Measurements from ENCODE around the gene PIK3CD. TPM values are rescaled to one million over a fixed set of nuclear protein-coding genes. Genes with fewer than 3 reads are reported as not detected.

PIK3CD gene
- total RNA-seq, 1 donor = 14.1 TPM

DNA sequence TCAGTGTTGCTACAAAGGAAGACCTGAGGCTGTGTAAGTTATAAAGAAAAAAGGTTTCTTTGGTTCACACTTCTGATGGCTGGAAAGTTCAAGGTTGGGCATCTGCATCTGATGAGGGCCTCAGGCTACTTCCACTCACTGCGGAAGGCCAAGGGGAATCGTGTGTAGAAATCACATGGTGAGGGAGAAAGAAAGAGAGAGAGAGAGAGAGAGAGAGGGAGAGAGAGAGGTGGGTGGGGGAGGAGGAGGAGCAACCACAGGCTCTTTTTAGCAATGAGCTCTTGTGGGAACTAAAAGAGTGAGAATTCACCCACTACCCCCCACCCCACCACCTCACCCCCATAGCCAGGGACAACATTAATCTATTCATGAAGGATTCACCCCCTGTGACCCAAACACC is 112.4 kb downstream of the PIK3CD start:
- H3K9me3 ChIP-seq (ENCODE audit: low read depth, low read length) = no peaks in the 10 kb centered on the region
- H2AFZ ChIP-seq (ENCODE audit: low read length) = no peak overlapping the region
- H3K4me3 ChIP-seq (ENCODE audit: insufficient read depth, low read length) = no peak overlapping the region
- no peak for DNase-seq (ENCODE audit: insufficient read length, low spot score, missing footprints)
- H3K4me2 ChIP-seq (ENCODE audit: insufficient read depth, low read length) = no peak overlapping the region
- peaks cover 35% of the 10 kb centered on the region for H3K79me2 ChIP-seq (ENCODE audit: insufficient read depth, low read length)
- no peak for TF ChIP-seq CTCF (IDR thresholded peaks at IDR 0.05; ENCODE audit: extremely low read depth, low read depth, low read length)
- peaks cover 12% of the 10 kb centered on the region for H4K20me1 ChIP-seq (ENCODE audit: insufficient read depth, low read length)
- peaks cover 13% of the 10 kb centered on the region for H3K4me1 ChIP-seq (ENCODE audit: insufficient read depth, low read length)
- H3K27me3 ChIP-seq (ENCODE audit: insufficient read depth, low read length) = no peaks in the 10 kb centered on the region
- H3K27ac ChIP-seq (ENCODE audit: low read depth, low read length) = no peak overlapping the region
- peaks cover 4% of the 10 kb centered on the region for H3K36me3 ChIP-seq (ENCODE audit: insufficient read depth, low read length)

- no peak for DNase-seq (ENCODE audit: insufficient read length, low spot score, missing footprints)
- H3K27me3 ChIP-seq (ENCODE audit: insufficient read depth, low read length) = no peaks in the 10 kb centered on the region
- H2AFZ ChIP-seq (ENCODE audit: low read length) = no peak overlapping the region
- peaks cover 13% of the 10 kb centered on the region for H3K4me1 ChIP-seq (ENCODE audit: insufficient read depth, low read length)
- no peak overlapping the region for H3K4me3 ChIP-seq (ENCODE audit: insufficient read depth, low read length)
- TF ChIP-seq CTCF (IDR thresholded peaks at IDR 0.05; ENCODE audit: extremely low read depth, low read depth, low read length) = no peak
- peaks cover 35% of the 10 kb centered on the region for H3K79me2 ChIP-seq (ENCODE audit: insufficient read depth, low read length)
- H3K27ac ChIP-seq (ENCODE audit: low read depth, low read length) = no peak overlapping the region
- no peaks in the 10 kb centered on the region for H3K9me3 ChIP-seq (ENCODE audit: low read depth, low read length)
- peaks cover 4% of the 10 kb centered on the region for H3K36me3 ChIP-seq (ENCODE audit: insufficient read depth, low read length)
- peaks cover 14% of the 10 kb centered on the region for H4K20me1 ChIP-seq (ENCODE audit: insufficient read depth, low read length)
- H3K4me2 ChIP-seq (ENCODE audit: insufficient read depth, low read length) = no peak overlapping the region
Observed at GRCh38 chr1:9764550-9764949, 113.0 kb downstream of the PIK3CD start.

GRCh38 chr1:9766759-9767442 is 115.4 kb downstream of the PIK3CD start:
- Histone ChIP-seq H3K36me3 (ENCODE audit: insufficient read depth, low read length) (peaks cover 7% of the 10 kb centered on the region), H3K4me3 (ENCODE audit: insufficient read depth, low read length) (no peak overlapping the region), H3K27me3 (ENCODE audit: insufficient read depth, low read length) (no peaks in the 10 kb centered on the region), H3K27ac (ENCODE audit: low read depth, low read length) (peak overlapping the region; percentile 88), H4K20me1 (ENCODE audit: insufficient read depth, low read length) (peaks cover 11% of the 10 kb centered on the region), H3K4me2 (ENCODE audit: insufficient read depth, low read length) (no peak overlapping the region), H2AFZ (ENCODE audit: low read length) (no peak overlapping the region), H3K9me3 (ENCODE audit: low read depth, low read length) (no peaks in the 10 kb centered on the region), H3K79me2 (ENCODE audit: insufficient read depth, low read length) (peaks cover 23% of the 10 kb centered on the region), H3K4me1 (ENCODE audit: insufficient read depth, low read length) (peaks cover 13% of the 10 kb centered on the region)
- TF ChIP-seq CTCF (IDR thresholded peaks at IDR 0.05; ENCODE audit: extremely low read depth, low read depth, low read length) = no peak
- peak; percentile 98 for DNase-seq (ENCODE audit: insufficient read length, low spot score, missing footprints)

- Histone ChIP-seq H3K4me1 (ENCODE audit: insufficient read depth, low read length) (peaks cover 13% of the 10 kb centered on the region), H4K20me1 (ENCODE audit: insufficient read depth, low read length) (peaks cover 11% of the 10 kb centered on the region), H3K4me2 (ENCODE audit: insufficient read depth, low read length) (no peak overlapping the region), H3K27me3 (ENCODE audit: insufficient read depth, low read length) (no peaks in the 10 kb centered on the region), H2AFZ (ENCODE audit: low read length) (no peak overlapping the region), H3K9me3 (ENCODE audit: low read depth, low read length) (no peaks in the 10 kb centered on the region), H3K36me3 (ENCODE audit: insufficient read depth, low read length) (peaks cover 13% of the 10 kb centered on the region), H3K79me2 (ENCODE audit: insufficient read depth, low read length) (peaks cover 19% of the 10 kb centered on the region), H3K27ac (ENCODE audit: low read depth, low read length) (peak overlapping the region; percentile 88), H3K4me3 (ENCODE audit: insufficient read depth, low read length) (no peak overlapping the region)
- DNase-seq (ENCODE audit: insufficient read length, low spot score, missing footprints) = no peak
- TF ChIP-seq CTCF (IDR thresholded peaks at IDR 0.05; ENCODE audit: extremely low read depth, low read depth, low read length) = no peak
Observed at GRCh38 chr1:9767964-9768668, 116.6 kb downstream of the PIK3CD start.

Measured in osteoblast (primary cell).